Spleen (tissue), 7 donors: ENCODE measurements around the gene HPGDS.

ENCODE experiments used
- CTCF ChIP-seq, 11 experiments: fragments of 200-600 bp in 7 of 11; fragments of 450-650 bp in 4 of 11; sonication (generic) in 4 of 11; IDR thresholded peaks in 8 of 11; conservative IDR thresholded peaks in 3 of 11; 1 replicate in 7 of 11; 2 replicates in 4 of 11; pipeline versions ENCODE4 v1.4.0 to v1.8.0; 2016 to 2021; ENCODE audit warnings: antibody characterized with exemption in 11 of 11, inconsistent platforms in 4 of 11, mild to moderate bottlenecking in 1 of 11
- POLR2A ChIP-seq, 3 donors: fragments of 450-650 bp; IDR thresholded peaks; one replicate each; pipeline ENCODE4 v1.5.1; 2017; ENCODE audit warnings: antibody characterized with exemption in 3 of 3, mild to moderate bottlenecking in 1 of 3
- POLR2AphosphoS5 ChIP-seq, 3 donors: sonication (generic); formaldehyde crosslinking; IDR thresholded peaks; one replicate each; pipeline ENCODE4 v1.5.1; 2017; ENCODE audit warnings: antibody characterized with exemption in 3 of 3
- donor health status: DM: no; HTN: no; CAD: no; lungs with moderate emphysema.
- donor health status: DM: no; HTN: no; CAD: no.
- donor health status: DM: no; HTN: no; CAD: no.

GRCh38 chr4:94341481-94342370, 910 bp downstream of the HPGDS start:
- no peak for TF ChIP-seq CTCF (IDR thresholded peaks at IDR 0.05 in 8 of 11, conservative IDR thresholded peaks at IDR 0.05 in 3 of 11)
- no peak for TF ChIP-seq POLR2A (IDR thresholded peaks at IDR 0.05)
- TF ChIP-seq POLR2AphosphoS5 (IDR thresholded peaks at IDR 0.05), result no peak
